ENCODE data around the gene PDGFD. TPM values are rescaled to one million over a fixed set of nuclear protein-coding genes. Genes with fewer than 3 reads are reported as not detected.
"Not testable (repeated sequence)": the region's sequence is repeated elsewhere in the genome, so short reads cannot be mapped to it uniquely, and the experiment has no call there.

PDGFD gene
- total RNA-seq, 1 donor: 32.4 TPM

DNA sequence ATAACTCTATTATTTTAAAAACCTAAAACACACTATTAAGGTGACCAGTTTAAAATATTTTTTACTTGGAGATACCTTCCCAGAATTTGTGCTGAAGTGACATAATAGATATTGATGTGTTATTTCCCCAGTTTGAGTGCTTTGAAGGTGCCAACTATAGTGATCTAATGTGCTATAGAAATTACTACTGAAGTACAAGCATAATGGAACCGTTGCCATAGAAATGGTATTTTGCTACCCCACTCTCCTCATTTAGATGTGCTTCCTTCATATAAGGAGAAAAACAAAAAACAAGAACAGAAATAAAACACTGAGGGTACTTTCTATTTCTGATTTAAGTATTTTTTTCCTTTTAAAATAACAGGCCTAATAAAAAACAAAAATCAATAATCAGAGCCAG is 108.4 kb downstream of the PDGFD start:
- TF ChIP-seq, protein P1, sequence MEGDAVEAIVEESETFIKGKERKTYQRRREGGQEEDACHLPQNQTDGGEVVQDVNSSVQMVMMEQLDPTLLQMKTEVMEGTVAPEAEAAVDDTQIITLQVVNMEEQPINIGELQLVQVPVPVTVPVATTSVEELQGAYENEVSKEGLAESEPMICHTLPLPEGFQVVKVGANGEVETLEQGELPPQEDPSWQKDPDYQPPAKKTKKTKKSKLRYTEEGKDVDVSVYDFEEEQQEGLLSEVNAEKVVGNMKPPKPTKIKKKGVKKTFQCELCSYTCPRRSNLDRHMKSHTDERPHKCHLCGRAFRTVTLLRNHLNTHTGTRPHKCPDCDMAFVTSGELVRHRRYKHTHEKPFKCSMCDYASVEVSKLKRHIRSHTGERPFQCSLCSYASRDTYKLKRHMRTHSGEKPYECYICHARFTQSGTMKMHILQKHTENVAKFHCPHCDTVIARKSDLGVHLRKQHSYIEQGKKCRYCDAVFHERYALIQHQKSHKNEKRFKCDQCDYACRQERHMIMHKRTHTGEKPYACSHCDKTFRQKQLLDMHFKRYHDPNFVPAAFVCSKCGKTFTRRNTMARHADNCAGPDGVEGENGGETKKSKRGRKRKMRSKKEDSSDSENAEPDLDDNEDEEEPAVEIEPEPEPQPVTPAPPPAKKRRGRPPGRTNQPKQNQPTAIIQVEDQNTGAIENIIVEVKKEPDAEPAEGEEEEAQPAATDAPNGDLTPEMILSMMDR (IDR thresholded peaks at IDR 0.05; ENCODE audit: insufficient read depth, low read length): no peak
- no peak overlapping the region for H3K4me3 ChIP-seq (ENCODE audit: low read depth, low read length)
- no peak for DNase-seq (ENCODE audit: low read depth)

DNA sequence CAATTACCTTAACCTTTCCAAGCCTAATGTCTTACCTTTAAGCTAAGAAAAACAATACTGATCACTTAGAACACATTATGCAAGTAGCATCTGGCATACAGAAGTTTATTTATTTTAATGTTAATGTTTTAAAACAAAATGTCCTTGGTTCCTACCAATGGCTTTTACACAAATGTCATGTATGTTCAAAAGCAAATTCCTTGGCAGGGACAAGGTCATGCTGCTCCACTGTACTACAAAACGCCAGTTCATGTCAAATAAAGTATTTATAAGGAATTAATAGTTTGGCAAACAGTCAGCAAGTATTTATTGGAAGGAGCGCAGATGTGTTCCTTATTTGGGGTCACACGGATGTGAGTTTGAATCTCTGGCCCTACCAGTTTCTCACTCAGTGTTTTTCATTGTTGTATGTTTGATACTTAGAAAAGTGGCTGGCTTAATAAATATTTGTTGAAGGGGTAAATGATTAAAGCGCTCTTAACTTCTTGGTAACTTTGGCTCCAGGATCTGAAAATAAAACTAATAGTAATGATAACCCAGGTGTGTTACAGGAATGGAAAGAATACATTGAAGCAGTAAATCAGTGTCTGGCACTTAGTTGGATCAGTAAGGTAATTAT is 108.9 kb downstream of the PDGFD start:
- DNase-seq (ENCODE audit: low read depth): no peak
- TF ChIP-seq, protein P1 (IDR thresholded peaks at IDR 0.05; ENCODE audit: insufficient read depth, low read length): no peak
- no peak overlapping the region for H3K4me3 ChIP-seq (ENCODE audit: low read depth, low read length)

DNA sequence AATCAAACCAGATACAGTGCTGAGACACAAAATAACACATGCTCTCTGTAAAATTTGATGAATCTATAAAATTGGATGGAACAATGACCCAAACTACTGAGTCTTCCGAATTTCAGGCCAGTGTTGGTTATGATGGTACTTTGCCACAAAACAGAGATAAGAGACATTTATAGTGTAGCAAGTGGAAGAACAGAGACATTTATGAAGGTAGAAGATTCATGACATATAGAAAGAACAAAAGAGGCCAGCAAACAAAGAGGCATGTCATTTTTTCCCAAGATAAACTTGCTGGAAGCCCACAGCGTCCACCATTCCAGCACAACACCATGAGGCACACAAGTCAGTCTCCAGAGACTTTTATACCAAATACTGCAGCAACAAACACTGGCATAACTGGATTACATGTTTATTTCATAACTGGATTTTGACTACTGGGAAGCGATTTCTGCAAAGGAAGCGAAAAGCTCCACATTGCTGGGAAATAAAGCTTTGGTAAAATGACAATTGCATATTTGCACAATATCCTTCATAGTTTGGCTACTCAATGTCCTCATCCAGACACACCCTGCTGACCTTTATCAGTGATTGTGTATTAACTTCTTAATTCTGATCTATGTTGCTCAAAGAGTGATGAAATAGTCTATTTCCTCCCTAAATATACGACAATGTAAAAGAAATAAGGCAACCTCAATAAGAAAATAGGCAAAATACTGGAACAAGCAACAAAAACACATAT is 110.0 kb downstream of the PDGFD start:
- TF ChIP-seq, protein P1 (IDR thresholded peaks at IDR 0.05; ENCODE audit: insufficient read depth, low read length): no peak
- no peak overlapping the region for H3K4me3 ChIP-seq (ENCODE audit: low read depth, low read length)
- DNase-seq (ENCODE audit: low read depth): no peak

DNA sequence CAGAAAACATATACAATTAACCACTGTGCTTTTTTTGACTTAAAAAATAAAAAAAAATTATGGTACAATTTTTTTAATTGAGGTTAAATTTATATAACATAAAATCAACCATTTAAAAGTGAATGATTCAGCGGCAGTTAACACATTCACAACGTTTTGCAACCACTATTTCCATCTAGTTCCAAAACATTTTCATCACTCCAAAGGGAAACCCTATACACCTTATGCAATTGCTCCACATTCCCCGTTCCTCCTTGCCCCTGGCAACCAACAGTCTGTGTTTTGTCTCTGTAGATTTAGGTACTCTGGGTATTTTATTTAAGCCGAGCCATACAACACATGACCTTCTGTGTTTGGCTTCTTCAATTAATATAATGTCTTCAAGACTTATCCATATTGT is 112.2 kb downstream of the PDGFD start:
- no peak for DNase-seq (ENCODE audit: low read depth)
- TF ChIP-seq, protein P1 (IDR thresholded peaks at IDR 0.05; ENCODE audit: insufficient read depth, low read length): no peak

GRCh38 chr11:104049116-104049515 is 114.8 kb downstream of the PDGFD start:
- H3K4me3 ChIP-seq (ENCODE audit: low read depth, low read length): no peak overlapping the region
- TF ChIP-seq, protein P1 (IDR thresholded peaks at IDR 0.05; ENCODE audit: insufficient read depth, low read length): no peak
- DNase-seq (ENCODE audit: low read depth): no peak

More for the DNA sequence above, 112.2 kb downstream of the PDGFD start:
- H3K4me3 ChIP-seq (ENCODE audit: low read depth, low read length): no peak overlapping the region

DNA sequence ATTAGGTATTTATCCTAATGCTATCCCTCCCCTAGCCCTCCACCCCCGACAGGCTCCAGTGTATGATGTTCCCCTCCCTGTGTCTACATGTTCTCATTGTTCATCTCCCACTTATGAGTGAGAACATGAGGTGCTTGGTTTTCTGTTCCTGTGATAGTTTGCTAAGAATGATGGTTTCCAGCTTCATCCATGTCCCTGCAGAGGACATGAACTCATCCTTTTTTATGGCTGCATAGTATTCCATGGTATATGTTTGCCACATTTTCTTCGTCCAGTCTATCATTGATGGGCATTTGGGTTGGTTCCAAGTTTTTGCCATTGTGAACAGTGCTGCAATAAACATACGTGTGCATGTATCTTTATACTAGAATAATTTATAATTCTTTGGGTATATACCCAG is 117.1 kb downstream of the PDGFD start:
- DNase-seq (ENCODE audit: low read depth); H3K4me3 ChIP-seq (ENCODE audit: low read depth, low read length): not testable (repeated sequence)

GRCh38 chr11:104046331-104046730 is 117.6 kb downstream of the PDGFD start:
- no peak overlapping the region for H3K4me3 ChIP-seq (ENCODE audit: low read depth, low read length)
- DNase-seq (ENCODE audit: low read depth): no peak
- TF ChIP-seq, protein P1 (IDR thresholded peaks at IDR 0.05; ENCODE audit: insufficient read depth, low read length): no peak
